Endometrial microvascular endothelial cells (primary cell): Measurements from ENCODE around the gene ASIC1. TPM values are rescaled to one million over a fixed set of nuclear protein-coding genes. Genes with fewer than 3 reads are reported as not detected.

ENCODE experiments used
- in situ Hi-C: cut with HindIII; loops from 2 replicates; pipeline ENCODE4 v1.10.0; 2017; ENCODE audit warnings: low sequenced_read_pairs, low pct_unique_long_range_greater_than_20kb; ENCODE audit errors: inconsistent ontology term
- total RNA-seq: library from RNA; depleted of rRNA; stranded (reverse); fragments of >200 nt; gene quantifications from one replicate; pipeline ENCODE4 v1.2.3, GENCODE V29; 2015; ENCODE audit errors: inconsistent ontology term

The ASIC1 gene
- total RNA-seq, 1 donor from 2014 or later: not detected

DNA sequence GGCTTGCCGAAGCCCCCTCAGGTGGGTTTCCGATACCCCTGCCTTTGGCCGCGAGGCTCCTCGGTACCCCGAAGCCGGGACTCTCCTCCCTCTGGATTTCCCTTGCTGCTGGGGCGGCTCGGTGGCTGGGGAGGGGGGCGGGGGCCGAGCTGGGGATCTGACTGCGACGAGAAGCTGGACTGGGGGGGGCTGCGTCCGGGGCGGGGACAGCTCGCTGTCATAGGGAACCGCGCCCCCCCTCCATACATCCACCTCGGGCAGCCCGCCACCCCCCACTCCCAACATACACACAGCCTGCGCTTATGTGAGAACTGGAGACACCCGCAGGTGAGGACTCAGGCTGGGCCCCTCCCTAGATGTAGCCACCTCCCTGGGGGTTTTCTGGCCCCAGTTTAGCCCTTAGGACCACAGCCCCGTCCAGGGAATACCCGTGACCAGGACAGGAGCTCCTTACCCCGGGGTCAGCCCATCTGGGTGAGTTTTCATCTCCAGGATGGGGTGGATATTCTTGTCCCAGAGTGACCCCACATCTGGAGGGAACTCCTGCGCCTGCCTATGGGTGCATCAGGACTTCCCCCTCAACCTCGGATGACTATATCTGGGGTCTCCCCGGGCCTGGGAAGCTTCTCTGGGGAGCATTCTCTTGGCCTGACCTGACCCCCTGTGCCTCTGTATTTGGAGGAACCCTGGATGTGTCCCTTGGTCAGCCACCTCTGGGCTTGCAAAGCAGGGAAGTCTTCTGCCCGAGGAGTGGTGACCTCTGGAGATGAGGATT lies 687 bp downstream of the ASIC1 start:
- in situ Hi-C loops: no loop called here

GRCh38 chr12:50058743-50059312 lies 1.4 kb downstream of the ASIC1 start:
- in situ Hi-C loops: no loop called here

DNA sequence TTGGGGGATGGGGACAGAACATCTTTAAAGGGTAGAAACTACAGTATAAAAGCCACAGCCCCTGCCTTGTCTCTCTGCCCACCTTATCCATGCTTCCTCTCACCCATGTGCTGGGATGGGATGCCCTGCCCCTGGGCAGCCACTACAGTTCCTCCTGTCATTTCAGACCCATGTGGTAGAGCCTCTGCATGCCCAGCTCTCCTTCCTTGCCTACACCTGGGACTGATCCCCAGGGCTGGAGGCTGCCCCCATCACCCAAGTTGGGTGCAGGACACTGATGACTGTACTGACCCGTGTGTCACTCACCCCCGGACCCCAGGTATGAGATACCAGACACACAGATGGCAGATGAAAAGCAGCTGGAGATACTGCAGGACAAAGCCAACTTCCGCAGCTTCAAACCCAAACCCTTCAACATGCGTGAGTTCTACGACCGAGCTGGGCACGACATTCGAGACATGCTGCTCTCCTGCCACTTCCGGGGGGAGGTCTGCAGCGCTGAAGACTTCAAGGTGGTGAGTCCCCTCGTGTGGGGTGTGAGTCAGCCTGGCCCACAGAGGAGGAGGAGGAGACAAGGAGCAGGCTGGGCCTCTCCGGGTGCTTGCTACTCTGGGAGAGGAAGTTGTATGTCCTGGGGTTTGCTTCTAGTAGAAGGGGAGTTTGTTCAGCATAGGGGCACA lies 2.2 kb downstream of the ASIC1 start:
- in situ Hi-C loops: loop anchor here (10.0 kb wide), 1 partner anchor 95 kb away; the partner anchor contains the start of gene AQP5

DNA sequence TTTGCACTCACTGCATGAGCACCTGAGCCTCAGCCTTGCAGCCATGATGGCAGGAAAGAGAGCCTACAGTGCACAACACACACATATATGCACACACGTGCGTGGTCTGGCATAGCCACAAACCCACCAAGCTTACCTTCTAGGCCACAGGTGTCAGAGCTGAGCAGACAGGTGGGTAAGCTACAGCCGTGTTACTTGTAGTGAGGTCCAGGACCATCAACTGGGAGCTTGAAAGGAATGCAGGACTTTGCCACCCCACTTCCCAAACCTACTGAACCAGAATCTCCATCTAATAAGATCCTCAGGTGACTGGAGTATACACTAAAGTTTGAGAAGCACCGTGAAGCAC lies 2.7 kb downstream of the ASIC1 start:
- in situ Hi-C loops: loop anchor here (10.0 kb wide), 1 partner anchor 95 kb away; the partner anchor contains the start of gene AQP5

- in situ Hi-C loops: loop anchor here (10.0 kb wide), 1 partner anchor 96 kb away; the partner anchor contains the start of gene AQP5
These were observed 3.8 kb downstream of the ASIC1 start for GRCh38 chr12:50061171-50061570.

- in situ Hi-C loops: loop anchor here (10.0 kb wide), 1 partner anchor 97 kb away; the partner anchor contains the start of gene AQP5
These were observed 4.7 kb downstream of the ASIC1 start for GRCh38 chr12:50061946-50062686.

DNA sequence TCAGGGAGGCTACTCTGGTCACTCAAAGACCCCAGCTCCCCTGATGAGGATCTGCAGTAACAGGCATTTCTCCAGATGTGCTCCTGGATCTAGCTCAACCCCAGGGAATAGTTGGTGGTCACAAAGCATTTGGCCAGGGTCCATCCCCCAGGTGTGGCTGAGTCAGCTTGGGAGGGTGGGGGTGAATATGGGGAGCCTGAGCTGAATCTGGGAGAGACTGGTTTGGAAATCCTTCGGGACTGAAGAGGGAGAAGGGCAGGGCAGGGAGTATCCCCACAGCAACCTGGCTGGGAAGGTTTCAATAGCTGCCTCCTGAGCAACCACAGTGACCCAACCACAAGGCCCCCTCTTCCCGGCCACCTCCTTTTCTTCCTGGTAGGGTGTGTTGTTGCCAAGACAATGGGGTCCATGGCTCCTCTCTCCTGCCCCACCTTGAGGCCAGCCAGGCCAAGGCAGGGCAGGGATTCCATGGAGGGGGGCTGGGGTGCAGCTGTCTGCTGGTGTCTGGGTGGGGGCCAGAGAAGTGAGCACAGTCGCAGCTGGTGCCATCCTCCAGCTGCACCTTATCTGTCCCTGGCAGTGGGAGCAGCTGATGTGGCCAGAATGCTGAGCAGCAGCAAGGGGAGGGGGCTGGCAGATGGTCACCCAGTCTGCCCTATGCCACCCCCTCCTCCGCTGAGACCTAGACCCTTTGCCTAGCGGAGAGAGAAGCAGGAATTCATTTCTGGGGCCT lies 5.5 kb downstream of the ASIC1 start:
- in situ Hi-C loops: loop anchor here (10.0 kb wide), 1 partner anchor 98 kb away; the partner anchor contains the start of gene AQP5

DNA sequence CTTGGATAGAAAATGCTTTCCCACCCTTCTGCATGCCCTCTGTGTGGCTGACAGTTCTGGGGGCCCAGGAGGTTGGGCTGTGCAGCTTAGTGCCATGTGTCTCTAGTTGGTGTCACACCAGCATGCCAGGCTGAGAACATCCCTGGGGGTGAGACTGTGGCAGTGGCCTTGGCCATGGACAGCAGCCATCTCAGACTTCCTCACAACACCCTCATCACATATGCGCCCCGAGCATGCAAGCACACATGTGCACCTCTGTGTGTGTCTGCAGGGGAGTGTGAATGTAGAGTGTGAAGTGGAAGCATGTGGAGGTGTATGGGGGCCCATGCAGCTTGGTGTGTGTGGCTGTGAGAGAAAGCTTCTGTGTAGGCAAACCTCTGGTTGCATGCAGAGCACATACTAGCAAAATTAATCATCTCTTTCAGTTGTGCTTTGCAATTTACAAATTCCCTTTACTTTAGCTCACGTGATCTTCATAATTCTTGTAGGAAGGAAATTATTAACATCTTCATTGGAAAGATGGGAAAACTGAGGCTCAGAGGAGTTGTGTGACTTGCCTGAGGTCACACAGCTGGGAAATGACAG lies 8.4 kb downstream of the ASIC1 start:
- in situ Hi-C loops: loop anchor here (10.0 kb wide), 1 partner anchor 101 kb away; the partner anchor contains the start of gene AQP5

DNA sequence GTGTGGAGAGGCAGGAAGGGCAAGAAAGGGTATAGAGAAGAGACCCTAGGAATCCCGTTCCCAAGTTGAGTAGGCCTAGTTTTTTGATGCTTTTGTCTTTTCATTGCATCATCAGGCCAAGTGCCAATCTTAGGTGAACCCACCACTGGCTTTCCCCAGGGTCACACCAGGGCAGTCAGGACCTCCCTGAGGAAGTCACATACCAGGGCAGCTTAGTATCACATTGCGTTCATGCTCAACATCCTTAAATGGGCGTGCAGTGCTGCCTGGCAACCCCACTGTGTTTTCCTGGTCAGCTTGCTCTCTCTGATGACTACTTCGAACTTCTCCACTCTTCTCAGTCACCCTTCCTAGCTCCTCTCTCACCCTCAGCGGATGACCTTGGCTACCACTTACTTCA lies 9.0 kb downstream of the ASIC1 start:
- in situ Hi-C loops: loop anchor here (10.0 kb wide), 1 partner anchor 102 kb away; the partner anchor contains the start of gene AQP5

DNA sequence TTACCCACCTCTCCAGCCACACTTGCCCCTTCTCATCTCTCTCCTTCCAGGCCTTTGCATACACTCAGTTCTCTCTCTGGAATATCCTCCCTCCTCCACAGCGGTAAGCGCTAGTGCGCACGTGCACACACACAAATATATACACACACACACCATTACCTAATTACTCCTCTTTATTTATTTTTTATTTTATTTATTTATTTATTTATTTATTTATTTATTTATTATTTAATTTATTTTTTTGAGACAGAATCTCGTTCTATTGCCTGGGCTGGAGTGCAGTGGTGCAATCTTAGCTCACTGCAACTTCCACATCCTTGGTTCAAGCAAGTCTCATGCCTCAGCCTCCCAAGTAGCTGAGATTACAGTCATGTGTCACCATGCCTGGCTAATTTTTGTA lies 11.7 kb downstream of the ASIC1 start:
- in situ Hi-C loops: loop anchor here (10.0 kb wide), 1 partner anchor 104 kb away; the partner anchor contains the start of gene AQP5

DNA sequence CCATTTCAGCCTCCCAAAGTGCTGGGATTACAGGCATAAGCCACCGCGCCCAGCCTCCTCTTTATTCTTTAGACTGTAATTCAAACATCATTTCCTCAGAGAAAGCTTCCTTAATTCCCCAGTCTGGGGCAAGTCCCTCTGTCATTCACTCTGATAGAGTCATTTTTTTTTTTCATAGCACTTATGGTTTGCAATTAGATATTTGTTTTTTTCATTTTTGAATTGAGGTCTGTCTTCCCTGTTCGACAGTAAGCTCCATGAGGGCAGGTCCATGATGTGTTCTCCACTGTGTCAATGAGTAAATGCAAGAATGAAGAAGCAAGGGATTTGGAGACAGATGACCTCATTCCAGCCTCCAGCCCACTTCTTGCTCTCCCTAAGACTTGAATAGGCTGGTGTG lies 12.1 kb downstream of the ASIC1 start:
- in situ Hi-C loops: loop anchor here (10.0 kb wide), 1 partner anchor 105 kb away; the partner anchor contains the start of gene AQP5

DNA sequence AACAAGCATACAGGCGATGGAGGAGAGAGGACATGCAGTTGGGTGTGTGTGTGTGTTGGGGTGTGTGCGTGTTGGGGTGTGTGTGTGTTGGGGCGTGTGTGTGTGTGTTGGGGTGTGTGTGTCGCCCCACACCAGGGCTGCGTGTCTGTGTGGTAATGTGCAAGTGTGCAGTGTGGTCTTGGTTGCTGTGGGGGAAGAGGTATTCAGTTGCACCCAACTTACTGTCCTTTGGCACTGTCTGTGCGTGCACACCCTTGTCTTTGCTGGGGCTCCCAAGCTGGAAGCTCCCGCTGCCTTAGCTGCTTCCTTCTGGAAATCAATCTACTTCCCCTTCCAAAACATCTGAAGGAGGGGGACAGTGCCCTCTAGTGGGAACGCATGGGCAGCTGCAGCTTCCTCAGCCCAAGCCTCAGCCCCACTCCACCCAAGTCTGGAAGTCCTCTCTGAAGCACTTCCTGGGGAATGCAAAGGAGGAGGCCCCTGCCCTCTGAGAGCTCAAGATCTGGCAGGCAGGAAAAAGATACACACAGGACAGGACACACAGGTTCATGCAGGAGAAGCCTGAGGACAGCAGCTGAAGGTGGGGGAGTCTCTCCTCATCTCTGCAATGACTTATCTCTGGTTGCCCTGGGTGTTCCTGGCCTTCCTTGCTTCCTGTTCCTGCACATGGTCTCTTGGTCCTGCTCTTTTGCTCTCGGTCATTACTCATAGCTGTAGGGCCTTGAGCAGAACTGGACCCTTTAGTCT lies 13.1 kb downstream of the ASIC1 start:
- in situ Hi-C loops: no loop called here

DNA sequence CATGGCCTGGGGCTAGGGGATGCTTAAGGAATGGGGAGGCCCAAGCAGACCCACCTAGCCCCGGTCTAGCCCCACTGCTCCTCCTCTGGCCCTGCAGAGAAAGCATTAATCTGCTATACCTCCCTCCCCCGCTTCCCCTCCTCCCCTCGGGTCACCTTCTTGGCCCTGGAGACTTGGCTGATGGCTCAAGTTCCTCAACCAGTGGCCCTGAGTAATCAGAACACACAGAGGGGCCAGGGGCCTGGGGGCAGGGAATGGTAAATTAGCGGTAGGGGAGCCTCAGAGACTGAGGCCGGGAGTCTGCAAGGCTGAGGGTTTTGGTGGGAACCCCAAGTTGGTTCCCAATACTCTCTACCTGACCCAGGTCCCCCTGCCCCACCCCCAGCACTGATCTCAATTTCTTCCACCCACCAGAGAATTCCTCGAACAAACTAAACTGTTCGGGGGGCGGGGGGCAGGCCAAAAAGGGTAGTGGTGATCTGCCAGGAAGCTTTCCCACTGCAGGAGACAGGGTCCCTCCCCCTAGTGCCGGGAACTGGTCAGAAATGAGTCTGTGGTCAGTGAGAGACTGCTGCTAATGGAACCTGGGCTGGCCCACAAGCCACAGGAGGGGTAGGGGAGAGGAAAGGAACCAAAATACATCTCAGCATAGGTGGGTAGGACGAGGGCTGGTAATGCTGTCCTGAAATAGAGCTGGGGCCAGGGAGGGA lies 15.0 kb downstream of the ASIC1 start:
- in situ Hi-C loops: no loop called here

- in situ Hi-C loops: no loop called here
These were observed 15.8 kb downstream of the ASIC1 start for GRCh38 chr12:50073206-50073605.

- in situ Hi-C loops: no loop called here
These were observed 16.3 kb downstream of the ASIC1 start for GRCh38 chr12:50073712-50074111.

- in situ Hi-C loops: no loop called here
These were observed 17.8 kb downstream of the ASIC1 start for GRCh38 chr12:50074936-50075807.
